Measurements from ENCODE around the gene TIMM13.
"Not testable (repeated sequence)": the region's sequence is repeated elsewhere in the genome, so short reads cannot be mapped to it uniquely, and the experiment has no call there.

TIMM13 gene

GRCh38 chr19:2413159-2413558 is 14.2 kb downstream of the TIMM13 start:
- DNase-seq: no peak

- DNase-seq: no peak
Measured at GRCh38 chr19:2412449-2412848, 14.9 kb downstream of the TIMM13 start.

GRCh38 chr19:2411709-2412108 is 15.7 kb downstream of the TIMM13 start:
- no peak for DNase-seq

DNA sequence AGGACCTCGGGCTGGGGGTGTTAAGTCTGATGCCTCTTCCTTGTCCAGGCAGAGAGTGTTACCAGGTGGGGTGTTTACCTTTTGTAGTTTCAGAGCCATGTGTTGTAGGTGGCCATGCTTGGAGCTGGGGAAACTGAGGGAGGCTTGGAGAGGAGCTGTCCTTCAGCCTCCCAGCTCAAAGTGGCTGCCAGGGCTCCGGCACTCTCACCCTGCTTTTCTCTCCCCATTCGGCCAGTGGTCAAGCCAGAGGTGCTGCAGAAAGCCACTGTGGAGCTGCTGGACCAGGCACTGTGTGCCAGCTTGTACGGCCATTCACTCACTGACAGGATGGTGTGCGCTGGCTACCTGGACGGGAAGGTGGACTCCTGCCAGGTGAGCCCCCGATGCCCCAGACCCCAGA is 17.4 kb downstream of the TIMM13 start:
- DNase-seq: no peak

GRCh38 chr19:2409352-2409912 is 18.0 kb downstream of the TIMM13 start:
- DNase-seq: no peak

GRCh38 chr19:2408247-2408646 is 19.1 kb downstream of the TIMM13 start:
- no peak for DNase-seq

GRCh38 chr19:2399582-2399981 is 27.8 kb downstream of the TIMM13 start:
- no peak for DNase-seq

- DNase-seq: no peak
Measured at GRCh38 chr19:2398735-2399305, 28.6 kb downstream of the TIMM13 start.

DNA sequence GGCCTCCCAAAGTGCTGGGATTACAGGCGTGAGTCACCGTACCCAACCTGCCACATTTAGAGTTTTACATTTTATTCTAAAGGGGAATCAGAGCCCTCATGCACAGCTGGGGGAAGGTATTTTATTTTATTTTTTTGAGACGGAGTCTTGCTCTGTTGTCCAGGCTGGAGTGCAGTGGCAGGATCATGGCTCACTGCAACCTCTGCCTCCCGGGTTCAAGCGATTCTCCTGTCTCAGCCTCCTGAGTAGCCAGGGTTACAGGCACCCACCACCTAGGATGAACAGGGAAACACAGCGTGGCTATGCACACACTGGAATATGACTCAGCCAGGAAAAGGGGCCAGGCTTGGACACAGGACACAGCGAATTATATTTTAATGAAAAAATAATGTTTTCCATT is 30.2 kb downstream of the TIMM13 start:
- not testable (repeated sequence) for DNase-seq

GRCh38 chr19:2395293-2395829 is 32.0 kb downstream of the TIMM13 start:
- DNase-seq: not testable (repeated sequence)

DNA sequence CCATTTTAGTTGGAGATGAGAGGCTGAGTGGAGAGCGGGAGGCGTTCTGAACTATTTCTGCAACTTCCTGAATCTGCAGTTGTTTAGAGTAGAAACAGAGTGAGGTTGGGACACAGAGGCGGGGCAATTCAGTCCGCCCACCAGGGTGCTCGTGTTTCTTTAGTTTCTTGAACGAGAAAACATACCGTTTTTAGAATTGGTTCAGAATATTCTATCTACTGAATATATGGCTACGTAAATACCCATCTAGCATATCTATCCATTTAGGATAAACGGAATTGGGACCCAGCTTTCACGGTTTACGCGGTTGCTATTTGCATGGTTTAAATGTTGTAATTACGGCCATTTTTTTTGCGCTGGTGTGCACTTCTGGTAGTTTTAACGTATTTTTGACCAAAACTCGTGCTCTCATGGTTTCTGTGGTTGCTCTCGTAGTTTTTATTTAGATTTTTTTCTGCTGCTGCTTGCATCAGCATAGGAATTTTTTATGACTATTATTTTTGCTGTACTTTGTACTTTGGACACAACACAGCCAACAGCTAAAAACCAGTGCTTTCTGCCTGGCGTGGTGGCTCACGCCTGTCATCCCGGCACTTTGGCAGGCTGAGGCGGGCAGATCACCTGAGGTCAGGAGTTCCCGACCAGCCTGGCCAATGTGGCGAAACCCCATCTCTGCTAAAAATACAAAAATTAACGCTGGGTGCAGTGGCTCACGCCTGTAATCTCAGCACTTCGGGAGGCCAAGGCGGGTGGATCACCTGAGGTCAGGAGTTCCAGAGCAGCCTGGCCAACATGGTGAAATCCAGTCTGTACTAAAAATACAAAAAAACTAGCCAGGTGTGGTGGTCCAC is 32.7 kb downstream of the TIMM13 start:
- no peak for DNase-seq

GRCh38 chr19:2394054-2394441 is 33.3 kb downstream of the TIMM13 start:
- no peak for DNase-seq

DNA sequence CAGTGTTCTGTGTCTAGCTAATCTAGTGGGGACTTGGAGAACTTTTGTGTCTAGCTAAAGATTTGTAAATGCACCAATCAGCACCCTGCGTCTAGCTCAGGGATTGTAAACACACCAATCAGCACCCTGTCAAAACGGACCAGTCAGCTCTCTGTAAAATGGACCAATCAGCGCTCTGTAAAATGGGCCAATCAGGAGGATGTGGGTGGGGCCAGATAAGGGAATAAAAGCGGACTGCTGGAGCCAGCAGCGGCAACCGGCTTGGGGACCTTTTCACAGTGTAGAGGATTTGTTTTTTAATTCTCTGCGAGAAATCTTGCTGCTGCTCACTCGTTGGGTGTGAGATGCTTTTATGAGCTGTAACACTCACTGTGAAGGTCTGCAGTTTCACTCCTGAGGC is 34.5 kb downstream of the TIMM13 start:
- DNase-seq: not testable (repeated sequence)

DNA sequence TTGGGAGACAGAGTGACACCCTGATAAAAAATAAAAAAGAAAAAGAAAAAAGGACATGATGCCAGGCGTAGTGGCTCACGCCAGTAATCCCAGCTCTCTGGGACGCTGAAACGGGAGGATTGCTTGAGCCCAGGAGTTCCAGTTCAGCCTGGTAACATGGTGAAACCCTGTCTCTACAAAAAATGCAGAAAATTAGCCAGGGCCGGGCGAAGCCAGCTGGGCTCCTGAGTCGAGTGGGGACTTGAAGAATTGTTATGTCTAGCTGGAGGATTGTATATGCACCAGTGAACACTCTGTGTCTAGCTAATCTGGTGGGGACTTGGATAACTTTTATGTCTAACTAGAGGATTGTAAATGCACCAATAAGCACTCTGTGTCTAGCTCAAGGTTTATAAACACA is 35.0 kb downstream of the TIMM13 start:
- no peak for DNase-seq

GRCh38 chr19:2391118-2391725 is 36.2 kb downstream of the TIMM13 start:
- no peak for DNase-seq

DNA sequence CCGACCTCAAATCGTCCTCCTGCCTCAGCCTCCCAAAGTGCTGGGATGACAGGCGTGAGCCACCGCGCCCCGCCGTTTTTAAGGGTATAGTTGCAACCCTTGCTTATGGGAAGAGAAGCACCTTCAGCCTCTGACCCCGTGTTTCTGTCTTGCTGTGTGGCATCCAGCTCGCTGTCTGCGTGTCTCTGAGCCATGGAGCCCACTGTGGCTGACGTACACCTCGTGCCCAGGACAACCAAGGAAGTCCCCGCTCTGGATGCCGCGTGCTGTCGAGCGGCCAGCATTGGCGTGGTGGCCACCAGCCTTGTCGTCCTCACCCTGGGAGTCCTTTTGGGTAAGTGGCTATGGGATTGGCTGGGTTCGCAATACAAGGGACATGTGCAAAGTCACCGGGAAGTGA is 37.8 kb downstream of the TIMM13 start:
- no peak for DNase-seq

DNA sequence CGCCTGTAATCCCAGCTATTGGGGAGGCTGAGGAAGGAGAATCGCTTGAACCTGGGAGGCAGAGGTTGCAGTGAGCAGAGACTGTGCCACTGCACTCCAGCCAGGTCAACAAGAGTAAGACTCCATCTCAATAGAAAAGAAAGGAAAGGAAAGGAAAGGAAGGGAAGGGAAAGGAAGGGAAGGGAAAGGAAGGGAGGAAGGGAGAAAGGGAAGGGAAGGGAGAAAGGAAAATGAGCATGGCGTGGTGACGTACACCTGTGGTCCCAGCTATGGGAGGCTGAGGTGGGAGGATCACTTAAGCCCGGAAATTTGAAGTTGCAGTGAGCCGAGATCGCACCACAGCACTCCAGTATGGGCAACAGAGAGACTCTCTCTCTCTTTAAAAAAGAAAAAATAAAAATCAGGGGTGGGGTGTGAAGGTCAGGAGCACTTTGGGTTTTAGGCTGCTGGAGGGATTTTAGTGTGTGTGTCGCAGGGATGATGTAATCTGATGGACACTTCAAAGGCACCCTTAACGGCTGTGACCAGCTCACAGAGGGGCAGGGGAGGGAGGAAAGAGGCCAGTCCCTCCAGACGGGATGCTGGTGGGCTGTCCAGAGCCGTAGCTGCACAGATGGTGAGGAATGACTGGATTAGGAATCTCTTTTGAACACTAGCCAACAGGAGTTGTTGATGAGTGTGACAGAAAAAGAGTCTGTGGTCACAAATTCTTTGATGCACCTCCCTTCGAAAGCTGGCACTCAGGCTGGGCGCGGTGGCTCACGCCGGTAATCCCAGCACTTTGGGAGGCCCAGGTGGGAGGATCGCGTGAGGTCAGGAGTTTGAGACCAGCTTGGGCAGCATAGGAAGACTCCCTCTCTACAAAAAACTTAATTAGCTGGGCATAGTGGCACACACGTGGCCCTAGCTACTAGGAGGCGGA is 39.8 kb downstream of the TIMM13 start:
- DNase-seq: no peak

- no peak for DNase-seq
Measured at GRCh38 chr19:2385053-2385721, 42.2 kb downstream of the TIMM13 start.

DNA sequence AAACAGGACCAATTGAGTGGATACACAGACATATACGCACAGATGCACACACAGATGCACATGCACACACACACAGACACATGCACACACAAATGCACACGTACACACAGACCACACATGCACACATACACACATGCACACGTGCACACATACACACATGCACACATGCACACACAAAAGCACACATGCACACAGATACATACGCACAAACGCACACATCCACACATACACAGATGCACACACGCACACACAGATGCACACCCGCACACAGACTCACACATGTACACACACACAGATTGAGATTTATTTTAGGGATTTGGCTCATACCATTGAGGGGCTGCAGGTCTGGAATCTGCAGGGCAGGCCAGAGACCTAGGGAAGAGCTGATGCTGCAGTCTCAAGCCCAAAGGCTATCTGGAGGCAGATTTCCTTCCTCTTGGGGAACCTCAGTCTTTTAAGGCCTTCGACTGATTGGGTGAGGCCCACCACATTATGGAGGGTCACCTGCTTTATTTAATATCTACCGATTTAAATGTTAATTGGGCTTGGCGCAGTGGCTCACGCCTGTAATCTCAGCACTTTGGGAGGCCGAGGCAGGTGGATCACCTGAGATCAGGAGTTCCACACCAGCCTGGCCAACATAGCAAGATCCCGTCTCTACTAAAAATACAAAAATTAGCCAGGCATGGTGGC is 44.7 kb downstream of the TIMM13 start:
- DNase-seq: no peak

DNA sequence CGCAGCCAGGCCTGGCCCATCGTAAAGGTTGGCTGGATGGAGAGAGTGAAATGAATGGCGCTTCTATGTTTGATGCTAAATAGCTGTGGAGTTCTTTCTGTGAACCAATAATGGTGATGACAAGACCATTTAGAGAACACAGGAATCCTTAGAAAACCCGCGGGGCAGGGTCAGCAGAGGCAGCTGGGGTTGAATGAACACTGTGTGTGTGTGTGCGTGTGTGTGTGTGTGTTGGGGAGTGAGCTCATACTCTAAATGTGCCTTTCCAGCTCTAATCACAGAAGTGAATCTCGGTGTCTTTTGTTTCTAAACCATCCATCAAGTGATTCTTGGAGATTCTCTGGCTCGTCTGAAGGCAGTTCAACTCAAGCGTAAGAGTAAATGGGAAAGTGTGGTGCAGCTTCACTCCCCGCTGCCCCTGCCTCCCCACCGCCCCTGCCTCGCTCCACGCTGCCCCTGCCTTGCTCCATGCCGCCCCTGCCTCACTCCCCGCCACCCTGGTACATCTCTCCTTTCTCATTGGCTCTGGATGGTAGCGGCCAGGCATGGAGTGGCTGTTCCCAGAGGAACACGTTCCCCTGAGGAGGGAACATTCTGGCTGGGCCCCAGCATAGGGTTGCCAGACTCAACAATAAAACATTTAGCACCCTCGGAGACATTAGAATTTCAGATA is 46.1 kb downstream of the TIMM13 start:
- DNase-seq: no peak

- no peak for DNase-seq
Measured at GRCh38 chr19:2380567-2380966, 46.8 kb downstream of the TIMM13 start.

Data from NK-92 treated with Interleukin-12 subunit alpha and Interleukin-12 subunit beta, amount 100 ng/mL, for 24 hours (cell line).